Right ventricle myocardium superior (tissue), 1 donor: ENCODE results near the gene PDLIM7. TPM values are rescaled to one million over a fixed set of nuclear protein-coding genes. Genes with fewer than 3 reads are reported as not detected.
"Not testable (repeated sequence)": the region's sequence is repeated elsewhere in the genome, so short reads cannot be mapped to it uniquely, and the experiment has no call there.

Experiments used
- ATAC-seq: fragments of 200-7000 bp; cut with Tn5 transposase; one replicate; pipeline ENCODE4 v1.9.1; 2020; ENCODE audit warnings: mild to moderate bottlenecking; ENCODE audit not compliant: poor library complexity
- DNase-seq: peaks from one replicate; pipeline ENCODE4 v3.0.0-alpha.2; 2020
- intact Hi-C: fragments of 100-400 bp; cut with DNase I; formaldehyde crosslinking; loops from one replicate; pipeline ENCODE4 v1.11.2; 2022
- total RNA-seq: library from RNA; stranded (reverse); fragmentation: NEBNext Ultra II Directional; extraction: Animal tissue kit (Norgen Biotek cat#: 25700); gene quantifications from one replicate; pipeline ENCODE4 v1.2.1, GENCODE V29; 2021
- donor health status: DM: no; HTN: yes; CAD: no; lungs with severe emphysema.

The PDLIM7 gene
- total RNA-seq, 1 donor from 2014 or later, result 37.0 TPM

GRCh38 chr5:177496070-177496726 lies 1.2 kb downstream of the PDLIM7 start:
- ATAC-seq (no peak), DNase-seq (peak; percentile 46)
- intact Hi-C loops, result no loop called here

DNA sequence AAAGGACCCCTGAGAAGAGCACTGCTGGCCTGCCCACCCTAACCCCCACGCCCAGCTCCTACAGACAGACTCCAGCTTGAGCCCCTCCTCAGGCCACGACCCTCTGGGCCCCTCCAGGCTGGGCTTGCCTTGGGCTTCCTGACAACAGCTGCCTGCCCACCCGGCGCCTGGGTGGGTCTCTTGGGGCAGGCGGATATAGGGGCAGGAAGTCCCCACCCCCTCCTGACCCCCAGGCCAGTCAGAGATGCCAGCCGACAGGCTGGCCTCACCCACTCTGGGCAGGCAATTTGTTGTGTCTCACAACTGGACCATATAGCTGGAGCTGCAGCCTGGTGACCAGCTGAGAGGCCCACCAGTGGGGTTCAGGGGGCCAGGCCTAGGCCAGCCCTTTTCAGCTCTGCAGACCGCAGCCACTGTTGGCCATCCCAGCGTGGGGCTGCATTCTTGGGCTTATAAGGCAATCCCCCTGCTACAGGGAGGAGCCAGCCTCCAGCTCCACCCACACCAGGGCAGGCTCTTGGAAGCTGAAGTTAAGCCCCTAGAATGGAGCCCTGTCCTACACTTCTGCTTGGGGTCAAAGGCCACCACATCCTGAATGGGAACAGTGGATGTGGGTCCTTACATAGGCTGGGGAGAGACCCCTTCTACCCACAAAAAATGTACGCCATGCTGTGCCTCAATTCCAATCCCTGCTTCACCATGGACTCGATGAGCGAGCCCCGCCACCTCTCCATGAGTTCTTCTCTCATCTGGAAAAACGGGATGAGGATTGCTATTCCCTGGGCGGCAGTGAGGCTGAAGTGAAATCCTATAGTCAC lies 2.0 kb downstream of the PDLIM7 start:
- DNase-seq, result peak; percentile 75
- intact Hi-C loops, result no loop called here

DNA sequence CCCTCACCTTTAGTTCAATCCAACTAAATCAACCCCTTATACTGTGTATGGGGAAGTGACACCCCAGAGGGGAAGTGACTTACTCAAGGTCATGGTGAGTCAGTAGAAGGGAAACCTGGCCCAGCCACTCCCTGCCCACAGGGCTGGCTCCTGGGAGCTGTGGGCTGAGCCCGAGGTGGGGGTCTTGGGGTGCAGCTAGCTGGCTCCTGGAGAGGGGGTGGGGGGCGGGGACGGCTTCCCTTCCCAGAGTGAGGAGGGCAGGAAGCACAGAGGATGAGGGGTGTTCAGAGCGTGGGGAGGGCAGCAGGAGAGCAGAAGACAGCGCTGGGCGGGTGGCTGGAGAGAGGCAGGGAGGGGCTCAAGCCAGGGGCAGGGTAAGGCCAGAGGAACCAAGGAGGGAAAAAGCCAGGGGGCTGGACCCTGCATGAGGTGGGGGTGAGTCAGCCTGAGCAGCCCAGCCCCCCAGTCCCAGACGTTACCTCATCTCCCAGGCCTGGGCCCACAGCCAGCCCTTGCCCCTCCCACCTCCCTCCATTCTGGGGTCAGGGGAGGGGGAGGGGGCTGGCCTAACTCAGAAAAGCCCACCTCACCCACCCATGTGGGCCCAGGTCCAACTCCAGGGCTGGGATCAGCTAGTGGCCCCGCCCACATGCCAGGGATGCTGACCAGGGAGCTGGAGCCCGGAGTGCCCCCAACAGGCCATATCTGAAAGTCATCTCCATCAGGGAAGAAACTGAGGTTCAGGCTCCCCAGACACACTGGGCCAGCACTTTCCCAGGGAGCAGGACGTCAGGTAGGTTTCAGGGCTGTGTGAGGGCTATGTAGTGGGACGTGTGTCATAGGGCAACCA lies 2.8 kb downstream of the PDLIM7 start:
- peak; percentile 74 for DNase-seq
- no peak for ATAC-seq
- intact Hi-C loops, result no loop called here

More for the DNA sequence above, 2.0 kb downstream of the PDLIM7 start:
- no peak for ATAC-seq

DNA sequence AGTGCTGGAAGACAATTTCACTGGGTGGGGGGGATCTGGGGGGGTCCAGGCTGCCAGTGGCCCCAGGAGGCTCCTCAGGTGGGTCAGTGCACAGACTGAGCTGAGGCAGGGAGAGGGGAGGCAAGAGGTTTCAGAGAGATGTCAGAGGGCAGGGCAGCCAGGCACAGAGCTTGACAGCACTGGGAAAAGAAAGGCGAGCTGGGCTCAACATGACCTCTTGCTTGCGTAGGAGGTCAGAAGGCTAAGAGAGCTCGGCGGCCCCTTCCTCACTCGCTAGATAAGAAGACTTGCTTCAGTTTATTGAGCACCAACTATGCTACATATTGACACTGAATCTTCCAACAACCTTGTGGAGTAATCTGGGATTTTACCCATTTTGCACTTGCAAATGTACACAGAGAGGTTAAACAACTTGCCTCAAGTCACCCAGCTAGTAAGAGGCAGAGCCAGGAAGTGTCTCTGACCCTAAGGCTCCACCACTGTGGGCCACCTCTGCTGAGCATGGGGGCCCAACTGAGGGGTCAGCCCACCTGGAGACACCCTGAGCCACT lies 3.5 kb downstream of the PDLIM7 start:
- intact Hi-C loops, result no loop called here
- ATAC-seq, result no peak
- DNase-seq, result no peak

- no peak for DNase-seq
- intact Hi-C loops, result no loop called here
- ATAC-seq, result no peak
Measured at GRCh38 chr5:177492841-177493240, 4.6 kb downstream of the PDLIM7 start.

DNA sequence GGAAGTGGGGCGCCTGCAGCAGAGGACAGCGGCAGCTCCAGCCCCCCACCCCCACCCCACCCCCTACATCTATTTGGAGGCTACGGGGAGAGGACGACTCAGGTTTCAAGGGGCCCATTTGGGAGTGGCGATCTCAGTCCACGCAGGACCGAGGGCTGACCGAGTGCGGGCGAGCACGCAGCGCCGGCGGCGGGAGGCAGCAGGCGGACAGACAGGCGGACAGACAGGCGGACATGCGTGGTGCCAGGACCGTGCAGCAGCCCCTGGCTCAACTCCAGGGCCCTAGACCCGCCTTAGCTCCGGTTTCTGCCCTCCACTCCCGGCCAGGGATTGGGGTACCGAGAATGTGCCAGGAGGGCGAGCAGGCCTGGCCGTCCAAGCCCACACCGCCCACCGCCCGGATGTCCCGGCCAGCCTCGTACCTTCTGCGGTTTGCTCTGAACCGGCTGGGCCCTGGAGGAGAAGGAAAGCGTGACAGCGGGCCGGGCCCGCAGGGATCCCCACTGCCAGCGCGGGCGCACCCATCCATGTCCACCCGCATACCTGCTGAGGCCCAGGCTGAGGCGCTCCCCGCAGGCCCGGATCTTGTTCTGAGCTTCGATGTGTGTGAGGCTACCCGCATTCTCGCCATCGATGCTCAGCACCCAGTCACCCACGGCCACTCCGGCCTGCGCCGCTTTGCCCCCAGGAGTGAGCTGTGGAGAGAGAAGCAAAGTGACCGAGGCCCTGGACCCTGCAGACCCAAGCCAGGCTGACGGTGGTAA lies 5.2 kb downstream of the PDLIM7 start:
- intact Hi-C loops, result no loop called here
- no peak for ATAC-seq

DNA sequence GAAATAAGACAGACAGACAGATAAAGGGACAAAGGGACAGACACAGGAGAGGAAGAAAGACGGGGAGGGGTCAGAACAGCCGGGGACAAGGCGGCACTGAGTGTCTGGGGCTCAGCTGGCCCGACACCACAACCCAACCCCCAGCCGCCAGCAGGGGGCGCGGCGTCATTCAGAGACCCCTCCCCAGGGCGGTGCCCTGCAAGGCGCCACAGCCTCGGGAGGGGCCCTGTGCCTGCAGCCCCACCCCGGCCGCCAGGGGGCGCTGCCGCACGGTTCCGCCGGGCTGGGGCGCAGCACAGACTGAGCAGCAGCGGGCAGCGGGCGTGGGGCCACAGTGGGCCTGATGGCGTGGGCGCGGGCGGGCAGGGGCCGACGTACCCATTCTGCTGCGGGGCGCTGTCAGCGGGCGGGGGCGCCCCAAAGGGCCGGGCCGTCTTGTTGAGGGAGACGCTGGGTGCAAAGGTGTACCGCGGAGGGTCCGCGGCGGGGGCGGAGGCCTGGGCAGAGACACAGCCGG lies 5.9 kb downstream of the PDLIM7 start:
- DNase-seq, result peak; percentile 60
- no peak for ATAC-seq
- intact Hi-C loops, result no loop called here

More for the DNA sequence above, 5.2 kb downstream of the PDLIM7 start:
- DNase-seq, result no peak

DNA sequence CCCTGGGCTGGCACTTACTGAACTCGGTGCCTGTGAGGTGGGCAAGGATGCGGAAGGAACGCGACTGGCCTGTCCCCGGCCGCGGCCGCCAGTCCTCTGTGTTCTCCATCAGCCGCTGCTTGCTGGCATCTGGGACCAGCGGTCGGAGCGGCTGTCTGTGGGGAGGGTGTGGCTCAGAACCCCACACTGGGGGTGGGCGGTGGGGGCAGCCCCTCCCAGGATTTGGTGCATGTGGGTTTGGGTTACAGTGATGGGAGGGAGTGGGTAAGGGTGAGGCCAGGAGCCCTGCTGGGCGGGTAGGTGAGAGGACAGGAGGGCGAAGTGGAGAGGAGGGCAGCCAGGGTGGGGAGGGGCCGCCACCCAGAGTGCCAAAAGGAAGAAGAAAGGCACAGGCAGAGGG lies 6.4 kb downstream of the PDLIM7 start:
- ATAC-seq (no peak), DNase-seq (no peak)
- intact Hi-C loops, result no loop called here

- DNase-seq, result no peak
- no peak for ATAC-seq
- intact Hi-C loops, result no loop called here
Measured at GRCh38 chr5:177490311-177490991, 7.0 kb downstream of the PDLIM7 start.

GRCh38 chr5:177489119-177489716 lies 8.2 kb downstream of the PDLIM7 start:
- ATAC-seq (no peak), DNase-seq (no peak)
- intact Hi-C loops, result no loop called here

DNA sequence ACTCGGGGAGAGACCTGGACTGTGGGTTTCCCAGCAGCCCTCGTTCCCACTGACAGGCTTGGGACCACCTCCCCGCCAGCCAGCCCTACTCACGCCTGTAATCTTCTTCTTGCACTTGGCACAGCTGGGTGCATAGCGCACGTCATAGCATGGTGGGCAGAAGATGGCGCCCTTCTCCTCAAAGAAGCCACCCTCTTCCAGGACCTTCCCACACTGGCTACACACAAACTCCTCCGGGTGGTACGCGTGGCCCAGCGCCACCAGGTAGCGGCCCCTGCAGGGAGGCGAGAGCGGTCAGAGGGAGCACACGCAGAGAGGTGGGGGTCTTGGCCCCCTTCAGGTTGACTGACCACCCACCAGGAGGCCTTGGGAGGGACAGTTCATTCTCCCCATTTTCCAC lies 9.4 kb downstream of the PDLIM7 start:
- DNase-seq, result no peak
- ATAC-seq, result no peak
- intact Hi-C loops, result no loop called here

GRCh38 chr5:177487144-177487543 lies 10.3 kb downstream of the PDLIM7 start:
- intact Hi-C loops, result no loop called here
- DNase-seq (no peak), ATAC-seq (no peak)

DNA sequence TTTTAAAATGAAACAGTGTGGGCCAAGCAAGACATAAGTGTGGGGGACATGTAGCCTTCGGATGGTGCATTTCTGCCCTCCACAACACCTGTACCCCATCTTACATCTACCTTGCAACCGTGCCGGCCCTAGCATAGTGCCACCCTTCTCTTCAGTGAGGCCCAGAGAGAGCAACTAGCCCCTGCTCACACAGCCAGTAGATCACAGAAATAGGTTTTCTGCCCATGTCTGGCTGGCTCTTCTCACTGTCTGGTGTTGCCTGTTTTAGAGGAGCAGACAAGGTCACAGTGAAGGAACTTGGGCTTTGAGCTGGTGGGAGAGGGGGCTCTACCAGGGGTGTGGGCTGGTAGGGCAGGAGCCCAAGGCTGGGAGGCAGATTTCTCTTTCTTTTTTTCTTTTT lies 11.1 kb downstream of the PDLIM7 start:
- ATAC-seq, result no peak
- intact Hi-C loops, result no loop called here
- DNase-seq, result no peak

- intact Hi-C loops, ATAC-seq, DNase-seq: not testable (repeated sequence)
Measured at GRCh38 chr5:177485753-177486152, 11.7 kb downstream of the PDLIM7 start.

DNA sequence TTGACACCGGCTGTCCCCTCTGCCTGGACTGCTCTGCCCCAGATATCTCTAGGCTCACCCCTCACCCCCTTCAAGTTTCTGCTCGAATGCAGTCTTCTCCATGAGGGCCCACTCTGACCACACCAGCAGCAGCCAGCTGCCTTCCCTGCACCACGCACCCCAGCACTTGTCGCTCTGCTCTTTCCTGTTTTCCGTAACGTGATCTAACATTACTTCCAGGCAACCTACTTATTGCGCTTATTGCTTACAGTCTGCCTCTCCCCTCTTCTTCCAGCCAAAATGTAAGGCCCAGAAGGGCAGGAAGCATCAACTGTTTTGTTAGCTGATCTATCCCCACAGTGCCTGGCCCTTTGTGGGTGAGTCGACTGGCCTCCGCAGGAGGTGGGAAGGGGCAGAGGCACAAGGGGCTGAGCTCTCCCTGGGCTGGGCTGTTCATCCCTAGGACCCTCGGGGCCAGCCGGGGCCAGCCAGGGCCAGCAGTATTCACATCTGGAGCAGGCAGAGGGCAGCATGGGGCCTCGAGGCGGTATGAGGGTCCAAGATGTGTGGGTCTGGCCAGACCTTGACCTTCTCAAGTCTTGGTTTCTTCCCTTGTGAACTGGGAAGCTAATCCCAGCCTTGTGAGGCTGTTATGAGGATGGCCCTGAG lies 12.4 kb downstream of the PDLIM7 start:
- ATAC-seq (no peak), DNase-seq (no peak)
- intact Hi-C loops, result no loop called here

- ATAC-seq, result no peak
- intact Hi-C loops, result no loop called here
- no peak for DNase-seq
Measured at GRCh38 chr5:177483994-177484901, 13.2 kb downstream of the PDLIM7 start.
